Neural progenitor cell (in vitro differentiated cells): ENCODE data around the gene CIAO3. TPM values are rescaled to one million over a fixed set of nuclear protein-coding genes. Genes with fewer than 3 reads are reported as not detected.

ENCODE experiments used
- DNase-seq: peaks from one replicate; pipeline ENCODE4 v3.0.0-alpha.2; 2016; ENCODE audit warnings: low spot score
- H2AFZ ChIP-seq: fragments of 200-600 bp; sonication (generic); replicated peaks from 2 replicates; pipeline ENCODE4 v1.6.1; 2016; ENCODE audit warnings: antibody characterized with exemption
- H3F3A ChIP-seq: fragments of 200-600 bp; sonication (generic); 2 replicates; pipeline ENCODE4 v1.6.1; 2016; ENCODE audit warnings: antibody characterized with exemption, low read depth
- H3K27ac ChIP-seq: fragments of 200-600 bp; sonication (generic); 2 replicates; pipeline ENCODE4 v1.5.1; 2016; ENCODE audit warnings: mild to moderate bottlenecking
- H3K27me3 ChIP-seq: fragments of 200-600 bp; sonication (generic); 2 replicates; pipeline ENCODE4 v1.6.1; 2016; ENCODE audit warnings: mild to moderate bottlenecking, moderate library complexity
- H3K36me3 ChIP-seq: fragments of 200-600 bp; sonication (generic); 2 replicates; pipeline ENCODE4 v1.5.1; 2016
- H3K4me1 ChIP-seq: fragments of 200-600 bp; sonication (generic); 2 replicates; pipeline ENCODE4 v1.6.1; 2016; ENCODE audit warnings: mixed run types
- H3K4me2 ChIP-seq: fragments of 200-600 bp; sonication (generic); 2 replicates; pipeline ENCODE4 v1.6.1; 2016
- H3K4me3 ChIP-seq: fragments of 200-600 bp; sonication (generic); 2 replicates; pipeline ENCODE4 v1.5.1; 2016
- H3K79me2 ChIP-seq: fragments of 200-600 bp; sonication (generic); 2 replicates; pipeline ENCODE4 v1.6.1; 2016; ENCODE audit warnings: low read depth
- H3K9ac ChIP-seq: fragments of 200-600 bp; sonication (generic); 2 replicates; pipeline ENCODE4 v1.6.1; 2016
- H3K9me3 ChIP-seq: fragments of 200-600 bp; sonication (generic); 2 replicates; pipeline ENCODE4 v1.5.1; 2016; ENCODE audit warnings: low read depth
- H4K20me1 ChIP-seq: fragments of 200-600 bp; sonication (generic); 2 replicates; pipeline ENCODE4 v1.6.1; 2016; ENCODE audit warnings: low read depth
- H3K27ac Mint-ChIP-seq: 3 replicates; pipeline ENCODE4 v1.8.0; 2021; ENCODE audit warnings: mixed read lengths
- H3K27me3 Mint-ChIP-seq: 2 replicates; pipeline ENCODE4 v1.8.0; 2022; ENCODE audit warnings: low read depth, mild to moderate bottlenecking, inconsistent platforms, moderate library complexity, mixed read lengths; ENCODE audit not compliant: insufficient read depth
- H3K36me3 Mint-ChIP-seq: 3 replicates; pipeline ENCODE4 v1.8.0; 2021; ENCODE audit warnings: mixed read lengths
- H3K4me1 Mint-ChIP-seq: 3 replicates; pipeline ENCODE4 v1.8.0; 2021; ENCODE audit warnings: mixed read lengths
- H3K4me3 Mint-ChIP-seq: 3 replicates; pipeline ENCODE4 v1.8.0; 2021; ENCODE audit warnings: mild to moderate bottlenecking, moderate library complexity, mixed read lengths
- H3K9me3 Mint-ChIP-seq: 3 replicates; pipeline ENCODE4 v1.8.0; 2020; ENCODE audit warnings: mixed read lengths
- CTCF ChIP-seq: fragments of 200-600 bp; sonication (generic); IDR thresholded peaks from 2 replicates; pipeline ENCODE4 v1.5.1; 2017; ENCODE audit warnings: antibody characterized with exemption, mild to moderate bottlenecking
- EZH2 ChIP-seq: fragments of 200-600 bp; sonication (generic); IDR thresholded peaks from 2 replicates; pipeline ENCODE4 v1.6.1; 2017; ENCODE audit warnings: antibody characterized with exemption, mild to moderate bottlenecking, moderate library complexity
- EZH2phosphoT487 ChIP-seq: fragments of 200-600 bp; sonication (generic); IDR thresholded peaks from 2 replicates; pipeline ENCODE4 v1.6.1; 2017; ENCODE audit warnings: antibody characterized with exemption
- total RNA-seq: library from RNA; depleted of rRNA; stranded (reverse); fragments of >200 nt; gene quantifications from 2 replicates; pipeline ENCODE4 v1.2.3, GENCODE V29; 2015; ENCODE audit warnings: low replicate concordance

The CIAO3 gene
- total RNA-seq, 1 donor from 2014 or later, result 20.5 TPM

GRCh38 chr16:782766-783403 is 42.1 kb upstream of the CIAO3 start:
- Mint-ChIP-seq H3K9me3 (no peaks in the 10 kb centered on the region), H3K27ac (no peak overlapping the region), H3K4me1 (peaks cover 3% of the 10 kb centered on the region), H3K27me3 (peaks cover 7% of the 10 kb centered on the region), H3K4me3 (no peak overlapping the region), H3K36me3 (no peaks in the 10 kb centered on the region)
- Histone ChIP-seq H3K4me2 (no peak overlapping the region), H3K79me2 (peaks cover 8% of the 10 kb centered on the region), H3K36me3 (no peaks in the 10 kb centered on the region), H3K4me1 (no peaks in the 10 kb centered on the region), H3K27me3 (peaks cover 38% of the 10 kb centered on the region), H3K9ac (no peak overlapping the region), H3K27ac (no peak overlapping the region), H3K4me3 (no peak overlapping the region), H3K9me3 (no peaks in the 10 kb centered on the region), H2AFZ (no peak overlapping the region), H4K20me1 (peaks cover 22% of the 10 kb centered on the region), H3F3A (peaks cover 3% of the 10 kb centered on the region)
- TF ChIP-seq CTCF, result no peak
- TF ChIP-seq EZH2phosphoT487, result no peak
- no peak for TF ChIP-seq EZH2
- no peak for DNase-seq

- peaks cover 3% of the 10 kb centered on the region for H3F3A ChIP-seq
- no peak overlapping the region for H3K4me2 ChIP-seq
- Mint-ChIP-seq H3K36me3 (no peaks in the 10 kb centered on the region), H3K4me1 (peaks cover 4% of the 10 kb centered on the region), H3K9me3 (no peaks in the 10 kb centered on the region), H3K4me3 (no peak overlapping the region), H3K27ac (no peak overlapping the region), H3K27me3 (peaks cover 7% of the 10 kb centered on the region)
- no peak overlapping the region for H3K9ac ChIP-seq
- no peaks in the 10 kb centered on the region for H3K36me3 ChIP-seq
- H3K4me1 ChIP-seq, result no peaks in the 10 kb centered on the region
- DNase-seq, result no peak
- no peaks in the 10 kb centered on the region for H3K9me3 ChIP-seq
- H2AFZ ChIP-seq, result no peak overlapping the region
- H3K4me3 ChIP-seq, result no peak overlapping the region
- peaks cover 16% of the 10 kb centered on the region for H4K20me1 ChIP-seq
- peaks cover 2% of the 10 kb centered on the region for H3K79me2 ChIP-seq
- no peak for TF ChIP-seq CTCF
- no peak for TF ChIP-seq EZH2
- TF ChIP-seq EZH2phosphoT487, result no peak
- peaks cover 42% of the 10 kb centered on the region for H3K27me3 ChIP-seq
- H3K27ac ChIP-seq, result no peak overlapping the region
These were observed 41.5 kb upstream of the CIAO3 start for GRCh38 chr16:782258-782657.

GRCh38 chr16:781346-782010 is 40.7 kb upstream of the CIAO3 start:
- Histone ChIP-seq H3K4me1 (no peaks in the 10 kb centered on the region), H3K4me3 (no peak overlapping the region), H3K9ac (no peak overlapping the region), H3K36me3 (no peaks in the 10 kb centered on the region), H3K27ac (no peak overlapping the region), H2AFZ (no peak overlapping the region), H3K27me3 (peaks cover 42% of the 10 kb centered on the region), H3K9me3 (no peaks in the 10 kb centered on the region), H4K20me1 (peaks cover 8% of the 10 kb centered on the region), H3K79me2 (no peaks in the 10 kb centered on the region), H3K4me2 (no peak overlapping the region), H3F3A (peaks cover 3% of the 10 kb centered on the region)
- Mint-ChIP-seq H3K27me3 (peaks cover 10% of the 10 kb centered on the region), H3K27ac (no peak overlapping the region), H3K36me3 (no peaks in the 10 kb centered on the region), H3K4me3 (no peak overlapping the region), H3K9me3 (no peaks in the 10 kb centered on the region), H3K4me1 (peaks cover 4% of the 10 kb centered on the region)
- DNase-seq, result no peak
- no peak for TF ChIP-seq EZH2
- TF ChIP-seq CTCF, result no peak
- TF ChIP-seq EZH2phosphoT487, result no peak
